Naive B cell (primary cell): ENCODE results near the gene APOL6. TPM values are rescaled to one million over a fixed set of nuclear protein-coding genes. Genes with fewer than 3 reads are reported as not detected.
"Not testable (repeated sequence)": the region's sequence is repeated elsewhere in the genome, so short reads cannot be mapped to it uniquely, and the experiment has no call there.

Source experiments
- ATAC-seq, 2 donors: fragments of 150-1000 bp; cut with Tn5 transposase; 2 replicates each; pipeline ENCODE4 v1.10.0; 2021; ENCODE audit warnings: low read depth in 2 of 2, mild to moderate bottlenecking in 2 of 2, moderate library complexity in 2 of 2
- DNase-seq: peaks from one replicate; pipeline ENCODE4 v3.0.0; 2022
- H3K27ac Mint-ChIP-seq, 6 donors: one replicate each; pipeline ENCODE4 v1.8.0; 2020 to 2022; ENCODE audit warnings: mild to moderate bottlenecking in 6 of 6, mixed read lengths in 6 of 6, moderate library complexity in 5 of 6, inconsistent platforms in 2 of 6
- H3K27me3 Mint-ChIP-seq, 3 donors: one replicate each; pipeline ENCODE4 v1.8.0; 2021 to 2022; ENCODE audit warnings: mixed read lengths in 3 of 3, mild to moderate bottlenecking in 1 of 3
- H3K36me3 Mint-ChIP-seq, 2 donors: one replicate each; pipeline ENCODE4 v1.8.0; 2020 to 2022; ENCODE audit warnings: mixed read lengths in 2 of 2, inconsistent platforms in 1 of 2, mild to moderate bottlenecking in 1 of 2
- H3K4me1 Mint-ChIP-seq, 3 donors: one replicate each; pipeline ENCODE4 v1.8.0; 2020 to 2022; ENCODE audit warnings: mixed read lengths in 3 of 3, inconsistent platforms in 1 of 3, mild to moderate bottlenecking in 1 of 3, moderate library complexity in 1 of 3
- H3K4me3 Mint-ChIP-seq, 8 donors: one replicate each; pipeline ENCODE4 v1.8.0; 2020 to 2022; ENCODE audit warnings: mild to moderate bottlenecking in 8 of 8, mixed read lengths in 8 of 8, moderate library complexity in 8 of 8, inconsistent platforms in 2 of 8
- H3K9me3 Mint-ChIP-seq, 7 donors: one replicate each; pipeline ENCODE4 v1.8.0; 2020 to 2022; ENCODE audit warnings: mixed read lengths in 7 of 7, mild to moderate bottlenecking in 5 of 7, inconsistent platforms in 2 of 7, moderate library complexity in 1 of 7
- polyA plus RNA-seq, 6 donors: library from polyadenylated mRNA; unstranded; fragments of 300-500 nt; fragmentation: Illumina TruSeq; gene quantifications; one replicate each; pipeline ENCODE4 v1.2.3, GENCODE V29; 2021; ENCODE audit warnings: low read depth in 6 of 6

Gene APOL6
- polyA plus RNA-seq, 6 donors from 2014 or later: 1.4 to 2.8 (median 2.0) TPM

DNA sequence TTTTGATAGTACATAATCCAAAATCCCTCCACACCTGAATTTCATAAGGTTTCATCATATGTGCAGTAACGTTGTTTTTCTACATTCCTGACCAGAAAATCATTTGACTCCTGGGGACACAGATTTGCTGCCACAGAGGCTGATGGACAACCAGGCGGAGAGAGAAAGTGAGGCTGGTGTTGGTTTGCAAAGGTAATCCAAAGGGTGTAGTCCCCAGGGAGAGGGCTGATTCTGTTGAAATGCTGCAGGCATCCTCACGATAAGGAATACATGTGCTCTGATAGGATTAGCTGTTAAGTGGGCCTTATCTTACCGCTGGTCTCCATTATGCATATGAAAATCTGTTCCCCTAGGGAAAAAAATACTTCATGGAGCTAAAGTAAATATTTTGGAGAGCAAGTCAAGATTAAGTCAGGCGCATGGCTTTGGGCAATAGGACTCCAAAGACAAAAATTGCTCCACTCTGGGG lies 8.1 kb downstream of the APOL6 start:
- DNase-seq (no peak), ATAC-seq (no peak)
- Mint-ChIP-seq H3K4me3 (peak overlapping the region in 1 of 8 donors; percentile 60), H3K27me3 (no peaks in the 10 kb centered on the region), H3K36me3 (peaks cover 19 to 35% of the 10 kb centered on the region in 2 donors), H3K27ac (no peak overlapping the region), H3K4me1 (peaks cover 9 to 24% (median 21%) of the 10 kb centered on the region in 3 donors), H3K9me3 (no peaks in the 10 kb centered on the region)

GRCh38 chr22:35657571-35658312 lies 9.5 kb downstream of the APOL6 start:
- Mint-ChIP-seq H3K9me3 (no peaks in the 10 kb centered on the region), H3K4me3 (no peak overlapping the region), H3K27ac (peak overlapping the region in 3 of 6 donors; percentile 49 to 75 (median 61)), H3K36me3 (peaks cover 23 to 35% of the 10 kb centered on the region in 2 donors), H3K4me1 (peaks cover 13 to 38% (median 32%) of the 10 kb centered on the region in 3 donors), H3K27me3 (no peaks in the 10 kb centered on the region)
- ATAC-seq (no peak), DNase-seq (no peak)

GRCh38 chr22:35660291-35661127 lies 12.3 kb downstream of the APOL6 start:
- peaks cover 13 to 40% (median 25%) of the 10 kb centered on the region in 3 donors for H3K4me1 Mint-ChIP-seq

GRCh38 chr22:35661464-35661863 lies 13.2 kb downstream of the APOL6 start:
- H3K4me3 Mint-ChIP-seq: peak overlapping the region in 3 of 8 donors; percentile 35 to 50 (median 44)

More at GRCh38 chr22:35660291-35661127, 12.3 kb downstream of the APOL6 start:
- Mint-ChIP-seq H3K36me3 (peaks cover 32 to 35% of the 10 kb centered on the region in 2 donors), H3K27ac (peak overlapping the region; percentile 75 to 94 (median 84)), H3K9me3 (peaks cover 0 to 5% (median 4%) of the 10 kb centered on the region in 7 donors), H3K4me3 (peak overlapping the region in 4 of 8 donors; percentile 35 to 58 (median 50)), H3K27me3 (no peaks in the 10 kb centered on the region)
- ATAC-seq: peak; percentile 99
- peak; percentile 43 for DNase-seq

GRCh38 chr22:35662914-35663313 lies 14.7 kb downstream of the APOL6 start:
- Mint-ChIP-seq H3K27me3 (no peaks in the 10 kb centered on the region), H3K4me1 (peaks cover 13 to 40% (median 25%) of the 10 kb centered on the region in 3 donors), H3K9me3 (peaks cover 0 to 17% (median 10%) of the 10 kb centered on the region in 7 donors), H3K36me3 (peaks cover 17 to 37% of the 10 kb centered on the region in 2 donors), H3K27ac (peak overlapping the region in 3 of 6 donors; percentile 9 to 44 (median 42)), H3K4me3 (peak overlapping the region in 3 of 8 donors; percentile 45 to 73 (median 47))
- DNase-seq: no peak
- ATAC-seq: no peak

More at GRCh38 chr22:35661464-35661863, 13.2 kb downstream of the APOL6 start:
- Mint-ChIP-seq H3K36me3 (peaks cover 29 to 32% of the 10 kb centered on the region in 2 donors), H3K4me1 (peaks cover 13 to 40% (median 25%) of the 10 kb centered on the region in 3 donors), H3K27me3 (no peaks in the 10 kb centered on the region), H3K27ac (peak overlapping the region in 2 of 6 donors; percentile 86 to 94), H3K9me3 (peaks cover 0 to 8% (median 6%) of the 10 kb centered on the region in 7 donors)
- ATAC-seq (no peak), DNase-seq (no peak)

DNA sequence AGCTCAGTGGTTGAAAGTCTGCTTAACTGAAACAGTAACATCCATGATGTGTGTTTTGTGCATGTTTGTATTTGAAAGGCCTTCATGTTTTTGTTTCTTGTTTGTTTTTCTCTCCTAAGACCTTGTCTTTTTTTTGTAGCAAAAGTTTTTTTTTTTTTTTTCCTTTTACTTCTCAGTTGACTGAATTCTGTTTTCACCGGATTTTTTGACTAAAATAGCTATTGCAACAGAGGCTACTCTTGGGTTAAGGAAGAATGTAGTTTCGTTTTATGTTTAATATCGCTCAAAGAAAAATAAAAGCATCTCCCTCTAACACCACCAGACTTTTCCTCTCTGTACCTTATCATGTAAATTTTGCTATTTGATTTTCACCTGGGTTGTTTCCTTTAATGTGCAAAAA lies 15.1 kb downstream of the APOL6 start:
- ATAC-seq (no peak), DNase-seq (no peak)
- H3K36me3 Mint-ChIP-seq: peaks cover 12 to 32% of the 10 kb centered on the region in 2 donors
- H3K9me3 Mint-ChIP-seq: peaks cover 0 to 17% (median 12%) of the 10 kb centered on the region in 7 donors
- peak overlapping the region in 2 of 6 donors; percentile 57 to 59 for H3K27ac Mint-ChIP-seq
- no peaks in the 10 kb centered on the region for H3K27me3 Mint-ChIP-seq
- H3K4me3 Mint-ChIP-seq: peak overlapping the region in 7 of 8 donors; percentile 9 to 73 (median 61)
- peaks cover 13 to 40% (median 25%) of the 10 kb centered on the region in 3 donors for H3K4me1 Mint-ChIP-seq

DNA sequence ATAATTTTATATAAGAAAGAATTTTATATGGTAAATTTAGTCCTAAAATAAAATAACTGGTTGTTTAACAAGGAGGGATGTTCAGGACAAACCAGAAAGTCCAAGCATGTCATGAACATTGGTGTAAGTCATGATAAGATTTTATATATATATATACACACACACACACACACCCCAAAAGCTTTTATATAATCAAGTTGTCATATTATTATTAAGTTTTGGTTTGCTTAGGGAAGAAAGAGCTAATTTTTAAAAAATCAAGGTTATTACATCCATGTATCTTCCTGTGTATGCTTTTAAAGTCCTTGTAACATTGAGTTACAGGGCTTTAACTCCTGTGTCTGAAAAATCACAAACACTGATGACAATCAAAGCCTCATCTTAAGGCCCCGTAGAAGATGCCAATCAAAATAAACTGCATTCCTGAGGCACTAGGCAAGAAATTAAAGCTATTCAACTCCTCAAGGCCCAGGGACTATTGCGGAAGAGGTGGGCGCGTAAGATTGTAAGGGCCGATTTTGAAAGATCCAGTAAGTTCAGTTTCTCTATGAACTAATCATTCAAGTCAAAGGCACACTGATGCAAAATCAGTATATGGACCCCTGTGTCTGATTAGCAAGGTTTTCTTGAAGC lies 16.8 kb downstream of the APOL6 start:
- DNase-seq (no peak), ATAC-seq (no peak)
- peaks cover 10 to 36% (median 24%) of the 10 kb centered on the region in 3 donors for H3K4me1 Mint-ChIP-seq
- no peaks in the 10 kb centered on the region for H3K27me3 Mint-ChIP-seq
- H3K36me3 Mint-ChIP-seq: peaks cover 0 to 22% of the 10 kb centered on the region in 2 donors
- H3K9me3 Mint-ChIP-seq: peaks cover 0 to 17% (median 14%) of the 10 kb centered on the region in 7 donors
- H3K4me3 Mint-ChIP-seq: no peak overlapping the region
- peak overlapping the region in 1 of 6 donors; percentile 61 for H3K27ac Mint-ChIP-seq

DNA sequence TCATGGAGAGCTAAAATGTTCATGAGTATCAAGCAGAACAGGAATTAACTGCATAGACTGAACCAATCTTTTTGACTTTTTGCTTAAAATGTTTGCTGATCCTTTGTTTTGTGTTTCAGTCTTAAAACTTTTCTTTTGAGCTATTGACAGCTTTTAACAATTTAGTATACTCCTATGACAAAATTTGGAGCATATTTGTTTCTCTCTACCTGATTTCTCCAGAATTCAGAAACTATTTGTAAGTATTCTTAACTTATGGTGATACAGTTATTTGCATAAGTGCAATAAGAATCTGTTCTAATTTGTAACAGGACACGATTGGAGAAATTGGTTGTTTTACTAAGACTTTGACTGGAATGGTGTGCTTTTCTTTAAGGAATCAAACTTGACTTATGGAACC lies 18.5 kb downstream of the APOL6 start:
- peaks cover 4 to 20% (median 8%) of the 10 kb centered on the region in 3 donors for H3K4me1 Mint-ChIP-seq
- H3K9me3 Mint-ChIP-seq: peaks cover 0 to 17% (median 14%) of the 10 kb centered on the region in 7 donors
- H3K4me3 Mint-ChIP-seq, H3K27me3 Mint-ChIP-seq, DNase-seq, ATAC-seq, H3K27ac Mint-ChIP-seq: not testable (repeated sequence)
- peaks cover 0 to 18% of the 10 kb centered on the region in 2 donors for H3K36me3 Mint-ChIP-seq

DNA sequence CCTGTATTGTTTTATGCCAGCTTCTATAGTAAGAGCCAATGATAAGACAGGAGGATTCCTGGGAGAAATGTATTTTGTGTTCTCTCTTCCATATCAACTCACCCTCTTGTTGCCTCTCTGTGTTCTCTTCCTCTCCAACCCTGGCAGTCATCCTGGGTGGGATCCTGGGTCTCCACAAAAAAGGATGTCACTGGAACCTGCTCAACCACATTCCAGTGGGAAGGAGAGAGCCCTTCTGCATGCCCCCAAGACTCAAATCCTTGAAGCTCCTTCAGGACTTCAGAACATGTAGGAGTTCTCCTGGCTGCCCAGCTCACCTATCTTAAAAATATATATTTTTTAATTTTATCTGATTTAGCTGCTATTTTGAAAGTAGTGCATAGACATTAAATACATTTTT lies 26.1 kb downstream of the APOL6 start:
- Mint-ChIP-seq H3K9me3 (peaks cover 0 to 29% (median 19%) of the 10 kb centered on the region in 7 donors), H3K27ac (no peak overlapping the region), H3K27me3 (no peaks in the 10 kb centered on the region), H3K4me3 (no peak overlapping the region), H3K4me1 (peaks cover 10 to 20% (median 13%) of the 10 kb centered on the region in 3 donors), H3K36me3 (peaks cover 0 to 6% of the 10 kb centered on the region in 2 donors)
- no peak for ATAC-seq
- DNase-seq: no peak

- H3K4me3 Mint-ChIP-seq: peak overlapping the region in 5 of 8 donors; percentile 1 to 78 (median 45)
- not testable (repeated sequence) for H3K27me3 Mint-ChIP-seq, H3K36me3 Mint-ChIP-seq
- peak; percentile 45 to 55 for ATAC-seq
- H3K9me3 Mint-ChIP-seq: peaks cover 0 to 29% (median 19%) of the 10 kb centered on the region in 7 donors
- peaks cover 15 to 20% (median 17%) of the 10 kb centered on the region in 3 donors for H3K4me1 Mint-ChIP-seq
- DNase-seq: peak; percentile 23
- peak overlapping the region in 2 of 6 donors; percentile 24 to 76 for H3K27ac Mint-ChIP-seq
Observed at GRCh38 chr22:35676065-35676464, 27.8 kb downstream of the APOL6 start.

- Mint-ChIP-seq H3K9me3 (peaks cover 0 to 33% (median 15%) of the 10 kb centered on the region in 7 donors), H3K27ac (no peak overlapping the region), H3K4me3 (no peak overlapping the region), H3K36me3 (peaks cover 0 to 6% of the 10 kb centered on the region in 2 donors), H3K27me3 (no peaks in the 10 kb centered on the region), H3K4me1 (peaks cover 15 to 20% (median 17%) of the 10 kb centered on the region in 3 donors)
- ATAC-seq: no peak
- no peak for DNase-seq
Observed at GRCh38 chr22:35677460-35678187, 29.4 kb downstream of the APOL6 start.

- no peak overlapping the region for H3K4me3 Mint-ChIP-seq
- ATAC-seq (no peak), DNase-seq (no peak)
- H3K27ac Mint-ChIP-seq: no peak overlapping the region
- H3K9me3 Mint-ChIP-seq: peaks cover 0 to 28% (median 10%) of the 10 kb centered on the region in 7 donors
- peaks cover 5 to 10% (median 9%) of the 10 kb centered on the region in 3 donors for H3K27me3 Mint-ChIP-seq
- H3K36me3 Mint-ChIP-seq: peaks cover 5 to 12% of the 10 kb centered on the region in 2 donors
- H3K4me1 Mint-ChIP-seq: peaks cover 17 to 22% (median 20%) of the 10 kb centered on the region in 3 donors
Observed at GRCh38 chr22:35678836-35679235, 30.6 kb downstream of the APOL6 start.
